Keratinocyte (primary cell): ENCODE data around the gene GPANK1. TPM values are rescaled to one million over a fixed set of nuclear protein-coding genes. Genes with fewer than 3 reads are reported as not detected.

ENCODE experiments used
- DNase-seq: peaks from one replicate; pipeline ENCODE4 v3.0.0-alpha.2; 2011; ENCODE audit warnings: low read depth, missing footprints, low spot score
- FAIRE-seq: peaks from 2 replicates; lab custom pipeline; 2011; peaks lifted over from hg19 to GRCh38; lab: Jason Lieb, UNC
- H2AFZ ChIP-seq: 2 replicates; pipeline ENCODE4 v1.6.0; 2012; ENCODE audit warnings: low read length, control low read depth, inconsistent platforms; ENCODE audit not compliant: control insufficient read depth
- H3K27ac ChIP-seq: 2 replicates; pipeline ENCODE4 v1.5.1; 2011; ENCODE audit warnings: low read length; ENCODE audit not compliant: control insufficient read depth, insufficient read depth
- H3K27me3 ChIP-seq: 3 replicates; pipeline ENCODE4 v1.6.0; 2011; ENCODE audit warnings: low read length; ENCODE audit not compliant: control insufficient read depth, insufficient read depth; ENCODE audit errors: extremely low read depth
- H3K36me3 ChIP-seq, 2 experiments: 2 replicates in 1 of 2; 3 replicates in 1 of 2; pipeline ENCODE4 v1.5.1; 2011; ENCODE audit warnings: low read length in 2 of 2, mild to moderate bottlenecking in 1 of 2; ENCODE audit not compliant: control insufficient read depth in 2 of 2, insufficient read depth in 2 of 2; ENCODE audit errors: extremely low read depth in 1 of 2
- H3K4me1 ChIP-seq: 3 replicates; pipeline ENCODE4 v1.5.1; 2011; ENCODE audit warnings: low read length; ENCODE audit not compliant: control insufficient read depth, insufficient read depth; ENCODE audit errors: extremely low read depth
- H3K4me2 ChIP-seq: 3 replicates; pipeline ENCODE4 v1.6.0; 2011; ENCODE audit warnings: low read depth, low read length; ENCODE audit not compliant: control insufficient read depth, insufficient read depth; ENCODE audit errors: extremely low read depth
- H3K4me3 ChIP-seq, 3 experiments: fragments of 200-600 bp in 1 of 3; sonication (generic) in 1 of 3; 2 replicates in 2 of 3; 3 replicates in 1 of 3; pipeline ENCODE4 v1.5.1; 2011 to 2016; ENCODE audit warnings: low read length in 3 of 3, mild to moderate bottlenecking in 3 of 3, control low read depth in 2 of 3, inconsistent platforms in 1 of 3, low read depth in 1 of 3, mixed read lengths in 1 of 3, mixed run types in 1 of 3, moderate library complexity in 1 of 3; ENCODE audit not compliant: control insufficient read depth in 2 of 3, insufficient read depth in 2 of 3; ENCODE audit errors: extremely low read depth in 1 of 3
- H3K79me2 ChIP-seq: 2 replicates; pipeline ENCODE4 v1.6.0; 2012; ENCODE audit warnings: low read length; ENCODE audit not compliant: control insufficient read depth, insufficient read depth
- H3K9ac ChIP-seq: 3 replicates; pipeline ENCODE4 v1.6.0; 2011; ENCODE audit warnings: low read length; ENCODE audit not compliant: control insufficient read depth, insufficient read depth; ENCODE audit errors: extremely low read depth
- H3K9me1 ChIP-seq: 3 replicates; pipeline ENCODE4 v1.6.0; 2011; ENCODE audit warnings: low read length; ENCODE audit not compliant: control insufficient read depth, insufficient read depth; ENCODE audit errors: extremely low read depth
- H3K9me3 ChIP-seq: 2 replicates; pipeline ENCODE4 v1.5.1; 2012; ENCODE audit warnings: low read depth, low read length; ENCODE audit not compliant: control insufficient read depth
- H4K20me1 ChIP-seq: 3 replicates; pipeline ENCODE4 v1.6.0; 2011; ENCODE audit warnings: low read length; ENCODE audit not compliant: control insufficient read depth, insufficient read depth; ENCODE audit errors: extremely low read depth
- CTCF ChIP-seq, 3 experiments: IDR thresholded peaks in 1 of 3; conservative IDR thresholded peaks in 1 of 3; optimal IDR thresholded peaks in 1 of 3; 2 replicates in 2 of 3; 3 replicates in 1 of 3; pipeline versions ENCODE3 to v1.5.1; 2011; ENCODE audit warnings: low read length in 3 of 3, mild to moderate bottlenecking in 3 of 3, moderate library complexity in 2 of 3, control low read depth in 1 of 3, inconsistent platforms in 1 of 3; ENCODE audit not compliant: insufficient read depth in 2 of 3; ENCODE audit errors: extremely low read depth in 1 of 3
- EZH2 ChIP-seq: IDR thresholded peaks from one replicate; pipeline ENCODE4 v1.6.1; 2012; ENCODE audit warnings: inconsistent platforms, mild to moderate bottlenecking, low read length, moderate library complexity
- dilution Hi-C: fragments of 300-500 bp; cut with MboI; formaldehyde crosslinking; loops from one replicate; pipeline ENCODE4 v1.7.0; 2020; ENCODE audit warnings: low sequenced_read_pairs; ENCODE audit not compliant: extremely low pct_ligation_motif_present
- polyA plus RNA-seq, 5 experiments: library from polyadenylated mRNA; depleted of rRNA in 3 of 5; stranded (reverse) in 3 of 5; stranded (forward) in 1 of 5; unstranded in 1 of 5; fragments of >200 nt; gene quantifications; 1 replicate in 1 of 5; 2 replicates in 3 of 5; 3 replicates in 1 of 5; pipeline versions ENCODE4 v1.2.1 to v1.2.3, GENCODE V29; 2011 to 2012; ENCODE audit warnings: missing spikeins in 2 of 5, low read depth in 1 of 5, low replicate concordance in 1 of 5

GPANK1 gene
- polyA plus RNA-seq, 1 donor (not counting 4 experiments of a cell fraction or from before 2014, with no cell fraction given), result 10.0 TPM

- no peak overlapping the region for H2AFZ ChIP-seq
- H3K4me2 ChIP-seq, result no peak overlapping the region
- no peak for FAIRE-seq
- no peaks in the 10 kb centered on the region for H3K9me1 ChIP-seq
- H3K27ac ChIP-seq, result no peak overlapping the region
- peaks cover 5% of the 10 kb centered on the region for H3K4me1 ChIP-seq
- peaks cover 3% of the 10 kb centered on the region for H4K20me1 ChIP-seq
- no peak overlapping the region for H3K4me3 ChIP-seq
- H3K36me3 ChIP-seq, result peaks cover 0 to 1% of the 10 kb centered on the region in 2 experiments
- TF ChIP-seq CTCF (optimal IDR thresholded peaks at IDR 0.05 in 1 of 3, IDR thresholded peaks at IDR 0.05 in 1 of 3, conservative IDR thresholded peaks at IDR 0.05 in 1 of 3; ENCODE audit: extremely low read depth in 1 of 3, insufficient read depth in 2 of 3, low read length in 3 of 3) (no peak), EZH2 (no peak)
- no peaks in the 10 kb centered on the region for H3K27me3 ChIP-seq
- H3K9ac ChIP-seq, result no peak overlapping the region
- dilution Hi-C loops, result no loop called here
- no peak for DNase-seq
- H3K79me2 ChIP-seq, result peaks cover 12% of the 10 kb centered on the region
- no peaks in the 10 kb centered on the region for H3K9me3 ChIP-seq
Measured at GRCh38 chr6:31617010-31617409, 47.8 kb downstream of the GPANK1 start.

GRCh38 chr6:31615748-31616147, 49.0 kb downstream of the GPANK1 start:
- H3K79me2 ChIP-seq, result no peaks in the 10 kb centered on the region
- H4K20me1 ChIP-seq, result no peaks in the 10 kb centered on the region
- H3K9me3 ChIP-seq, result no peaks in the 10 kb centered on the region
- no peak overlapping the region for H3K9ac ChIP-seq
- DNase-seq, result no peak
- no peak overlapping the region for H3K27ac ChIP-seq
- no peaks in the 10 kb centered on the region for H3K4me1 ChIP-seq
- H3K9me1 ChIP-seq, result no peaks in the 10 kb centered on the region
- no peaks in the 10 kb centered on the region for H3K36me3 ChIP-seq
- TF ChIP-seq EZH2 (no peak), CTCF (optimal IDR thresholded peaks at IDR 0.05 in 1 of 3, IDR thresholded peaks at IDR 0.05 in 1 of 3, conservative IDR thresholded peaks at IDR 0.05 in 1 of 3; ENCODE audit: extremely low read depth in 1 of 3, insufficient read depth in 2 of 3, low read length in 3 of 3) (no peak)
- FAIRE-seq, result no peak
- no peaks in the 10 kb centered on the region for H3K27me3 ChIP-seq
- no peak overlapping the region for H3K4me2 ChIP-seq
- H2AFZ ChIP-seq, result no peak overlapping the region
- H3K4me3 ChIP-seq, result no peak overlapping the region
- dilution Hi-C loops, result no loop called here
